HepG2 (cell line): ENCODE data around the gene CEBPA. TPM values are rescaled to one million over a fixed set of nuclear protein-coding genes. Genes with fewer than 3 reads are reported as not detected.

Experiments used
- ATF7 ChIP-seq, 2 experiments: fragments of 450-650 bp in 1 of 2; sonication (generic) in 1 of 2; formaldehyde crosslinking in 1 of 2; IDR thresholded peaks; 2 replicates each; pipeline versions ENCODE4 v1.4.0 to v1.6.1; 2016 to 2020; ENCODE audit warnings: antibody characterized with exemption in 1 of 2, mild to moderate bottlenecking in 1 of 2, missing genetic modification reagents in 1 of 2
- HOXA3 ChIP-seq: sonication (generic); formaldehyde crosslinking; IDR thresholded peaks from 2 replicates; pipeline ENCODE4 v1.5.0; 2020; ENCODE audit warnings: missing genetic modification reagents
- LCORL ChIP-seq, 2 experiments: fragments of 450-650 bp in 1 of 2; sonication (generic) in 1 of 2; formaldehyde crosslinking in 1 of 2; IDR thresholded peaks; 2 replicates each; pipeline versions ENCODE4 v1.5.0 to v1.6.1; 2017 to 2020; ENCODE audit warnings: antibody characterized with exemption in 1 of 2, missing genetic modification reagents in 1 of 2
- NFYC ChIP-seq: IDR thresholded peaks from 2 replicates; pipeline ENCODE4 v1.6.1; 2016; ENCODE audit warnings: missing genetic modification reagents, missing compliant biosample characterization
- NR2F6 ChIP-seq, 2 experiments: IDR thresholded peaks; 2 replicates each; pipeline ENCODE4 v1.6.1; 2016; ENCODE audit warnings: antibody characterized with exemption in 1 of 2, mild to moderate bottlenecking in 1 of 2
- STAG1 ChIP-seq: sonication (generic); formaldehyde crosslinking; IDR thresholded peaks from 2 replicates; pipeline ENCODE4 v1.4.0; 2020; ENCODE audit warnings: missing genetic modification reagents
- TAF1 ChIP-seq: sonication (generic); formaldehyde crosslinking; IDR thresholded peaks from 2 replicates; pipeline ENCODE4 v1.4.0; 2020; ENCODE audit warnings: missing genetic modification reagents
- TCF7 ChIP-seq: sonication (generic); IDR thresholded peaks from 2 replicates; pipeline ENCODE4 v1.6.1; 2016; ENCODE audit warnings: antibody characterized with exemption, low read depth
- ZNF17 ChIP-seq: sonication (generic); formaldehyde crosslinking; IDR thresholded peaks from 2 replicates; pipeline ENCODE4 v1.5.0; 2020; ENCODE audit warnings: mild to moderate bottlenecking, missing genetic modification reagents
- ZNF253 ChIP-seq: sonication (generic); formaldehyde crosslinking; IDR thresholded peaks from 2 replicates; pipeline ENCODE4 v1.8.0; 2022; ENCODE audit warnings: mild to moderate bottlenecking, missing genetic modification reagents, borderline replicate concordance
- ZNF749 ChIP-seq: sonication (generic); formaldehyde crosslinking; IDR thresholded peaks from 2 replicates; pipeline ENCODE4 v1.8.0; 2022; ENCODE audit warnings: mild to moderate bottlenecking, missing genetic modification reagents, moderate library complexity, borderline replicate concordance
- polyA plus RNA-seq, 8 experiments: library from polyadenylated mRNA; depleted of rRNA in 3 of 8; stranded (reverse) in 7 of 8; unstranded in 1 of 8; fragments of >200 nt; fragmentation: Illumina TruSeq in 4 of 8; extraction: Trizol in 4 of 8; gene quantifications; 2 replicates each; pipeline versions ENCODE4 v1.2.1 to v1.2.3, GENCODE V29; 2011 to 2016; ENCODE audit warnings: low read depth in 4 of 8, missing spikeins in 1 of 8, mixed read lengths in 1 of 8; ENCODE audit not compliant: insufficient read depth in 1 of 8
- total RNA-seq, 5 experiments: library from RNA; depleted of rRNA; stranded (reverse); fragments of >200 nt; fragmentation: Illumina TruSeq; extraction: Trizol; gene quantifications; 2 replicates each; pipeline ENCODE4 v1.2.3, GENCODE V29; 2016; ENCODE audit warnings: low read depth in 1 of 5
- TF ChIP-seq, protein P1 (sequence below): sonication (generic); formaldehyde crosslinking; IDR thresholded peaks from 2 replicates; pipeline ENCODE4 v1.5.1; 2020; ENCODE audit warnings: mild to moderate bottlenecking, missing genetic modification reagents, moderate library complexity
- TF ChIP-seq, protein P2 (sequence below): sonication (generic); formaldehyde crosslinking; IDR thresholded peaks from 2 replicates; pipeline ENCODE4 v1.4.0; 2020; ENCODE audit warnings: missing genetic modification reagents; ENCODE audit errors: not compliant biosample characterization
- TF ChIP-seq, protein P3 (sequence below): sonication (generic); formaldehyde crosslinking; IDR thresholded peaks from 2 replicates; pipeline ENCODE4 v1.9.0; 2021; ENCODE audit warnings: mild to moderate bottlenecking, missing genetic modification reagents

The CEBPA gene
- total and polyA plus RNA-seq, 2 of the 13 experiments (the other 11 are each of a cell fraction or from before 2014, with no cell fraction given): 24.8 to 103 TPM

DNA sequence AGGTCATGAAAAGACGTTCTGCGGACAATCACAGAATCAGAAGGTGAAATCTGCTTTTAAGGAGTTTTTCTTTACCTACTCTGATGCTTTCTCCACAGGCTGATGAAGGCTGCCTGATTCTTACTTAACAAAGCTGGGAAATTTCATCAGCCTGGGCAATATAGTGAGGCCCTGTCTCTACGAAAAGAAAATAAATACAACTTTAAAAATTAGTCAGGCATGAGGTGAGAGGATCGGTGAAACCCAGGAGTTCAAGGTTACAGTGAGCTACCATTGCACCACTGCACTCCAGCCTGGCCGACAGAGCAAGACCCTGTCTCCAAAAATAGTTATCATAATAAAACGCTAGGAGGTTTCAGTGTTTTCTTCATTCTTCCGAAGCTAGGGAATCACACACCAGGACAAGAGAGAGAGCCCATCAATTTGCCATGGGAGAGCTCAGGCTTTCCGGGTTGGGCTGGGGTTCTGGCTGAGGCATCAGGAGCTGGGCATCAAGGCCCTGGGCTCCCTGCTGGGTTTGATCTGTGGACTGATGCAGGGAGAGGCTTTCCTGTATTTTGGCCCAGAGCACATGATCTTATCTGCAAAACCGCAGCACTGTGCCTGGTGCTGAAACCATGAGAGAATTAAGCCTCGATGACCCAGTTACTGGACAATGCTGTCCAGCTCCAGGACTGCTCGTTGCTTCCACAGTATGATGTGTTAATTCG, 46.1 kb upstream of the CEBPA start (continued):
- TF ChIP-seq, protein P1, sequence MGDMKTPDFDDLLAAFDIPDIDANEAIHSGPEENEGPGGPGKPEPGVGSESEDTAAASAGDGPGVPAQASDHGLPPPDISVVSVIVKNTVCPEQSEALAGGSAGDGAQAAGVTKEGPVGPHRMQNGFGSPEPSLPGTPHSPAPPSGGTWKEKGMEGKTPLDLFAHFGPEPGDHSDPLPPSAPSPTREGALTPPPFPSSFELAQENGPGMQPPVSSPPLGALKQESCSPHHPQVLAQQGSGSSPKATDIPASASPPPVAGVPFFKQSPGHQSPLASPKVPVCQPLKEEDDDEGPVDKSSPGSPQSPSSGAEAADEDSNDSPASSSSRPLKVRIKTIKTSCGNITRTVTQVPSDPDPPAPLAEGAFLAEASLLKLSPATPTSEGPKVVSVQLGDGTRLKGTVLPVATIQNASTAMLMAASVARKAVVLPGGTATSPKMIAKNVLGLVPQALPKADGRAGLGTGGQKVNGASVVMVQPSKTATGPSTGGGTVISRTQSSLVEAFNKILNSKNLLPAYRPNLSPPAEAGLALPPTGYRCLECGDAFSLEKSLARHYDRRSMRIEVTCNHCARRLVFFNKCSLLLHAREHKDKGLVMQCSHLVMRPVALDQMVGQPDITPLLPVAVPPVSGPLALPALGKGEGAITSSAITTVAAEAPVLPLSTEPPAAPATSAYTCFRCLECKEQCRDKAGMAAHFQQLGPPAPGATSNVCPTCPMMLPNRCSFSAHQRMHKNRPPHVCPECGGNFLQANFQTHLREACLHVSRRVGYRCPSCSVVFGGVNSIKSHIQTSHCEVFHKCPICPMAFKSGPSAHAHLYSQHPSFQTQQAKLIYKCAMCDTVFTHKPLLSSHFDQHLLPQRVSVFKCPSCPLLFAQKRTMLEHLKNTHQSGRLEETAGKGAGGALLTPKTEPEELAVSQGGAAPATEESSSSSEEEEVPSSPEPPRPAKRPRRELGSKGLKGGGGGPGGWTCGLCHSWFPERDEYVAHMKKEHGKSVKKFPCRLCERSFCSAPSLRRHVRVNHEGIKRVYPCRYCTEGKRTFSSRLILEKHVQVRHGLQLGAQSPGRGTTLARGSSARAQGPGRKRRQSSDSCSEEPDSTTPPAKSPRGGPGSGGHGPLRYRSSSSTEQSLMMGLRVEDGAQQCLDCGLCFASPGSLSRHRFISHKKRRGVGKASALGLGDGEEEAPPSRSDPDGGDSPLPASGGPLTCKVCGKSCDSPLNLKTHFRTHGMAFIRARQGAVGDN (CRISPR knock-in tag): peak; percentile 38
- TF ChIP-seq, protein P2, sequence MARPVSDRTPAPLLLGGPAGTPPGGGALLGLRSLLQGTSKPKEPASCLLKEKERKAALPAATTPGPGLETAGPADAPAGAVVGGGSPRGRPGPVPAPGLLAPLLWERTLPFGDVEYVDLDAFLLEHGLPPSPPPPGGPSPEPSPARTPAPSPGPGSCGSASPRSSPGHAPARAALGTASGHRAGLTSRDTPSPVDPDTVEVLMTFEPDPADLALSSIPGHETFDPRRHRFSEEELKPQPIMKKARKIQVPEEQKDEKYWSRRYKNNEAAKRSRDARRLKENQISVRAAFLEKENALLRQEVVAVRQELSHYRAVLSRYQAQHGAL: no peak
- TF ChIP-seq, protein P3, sequence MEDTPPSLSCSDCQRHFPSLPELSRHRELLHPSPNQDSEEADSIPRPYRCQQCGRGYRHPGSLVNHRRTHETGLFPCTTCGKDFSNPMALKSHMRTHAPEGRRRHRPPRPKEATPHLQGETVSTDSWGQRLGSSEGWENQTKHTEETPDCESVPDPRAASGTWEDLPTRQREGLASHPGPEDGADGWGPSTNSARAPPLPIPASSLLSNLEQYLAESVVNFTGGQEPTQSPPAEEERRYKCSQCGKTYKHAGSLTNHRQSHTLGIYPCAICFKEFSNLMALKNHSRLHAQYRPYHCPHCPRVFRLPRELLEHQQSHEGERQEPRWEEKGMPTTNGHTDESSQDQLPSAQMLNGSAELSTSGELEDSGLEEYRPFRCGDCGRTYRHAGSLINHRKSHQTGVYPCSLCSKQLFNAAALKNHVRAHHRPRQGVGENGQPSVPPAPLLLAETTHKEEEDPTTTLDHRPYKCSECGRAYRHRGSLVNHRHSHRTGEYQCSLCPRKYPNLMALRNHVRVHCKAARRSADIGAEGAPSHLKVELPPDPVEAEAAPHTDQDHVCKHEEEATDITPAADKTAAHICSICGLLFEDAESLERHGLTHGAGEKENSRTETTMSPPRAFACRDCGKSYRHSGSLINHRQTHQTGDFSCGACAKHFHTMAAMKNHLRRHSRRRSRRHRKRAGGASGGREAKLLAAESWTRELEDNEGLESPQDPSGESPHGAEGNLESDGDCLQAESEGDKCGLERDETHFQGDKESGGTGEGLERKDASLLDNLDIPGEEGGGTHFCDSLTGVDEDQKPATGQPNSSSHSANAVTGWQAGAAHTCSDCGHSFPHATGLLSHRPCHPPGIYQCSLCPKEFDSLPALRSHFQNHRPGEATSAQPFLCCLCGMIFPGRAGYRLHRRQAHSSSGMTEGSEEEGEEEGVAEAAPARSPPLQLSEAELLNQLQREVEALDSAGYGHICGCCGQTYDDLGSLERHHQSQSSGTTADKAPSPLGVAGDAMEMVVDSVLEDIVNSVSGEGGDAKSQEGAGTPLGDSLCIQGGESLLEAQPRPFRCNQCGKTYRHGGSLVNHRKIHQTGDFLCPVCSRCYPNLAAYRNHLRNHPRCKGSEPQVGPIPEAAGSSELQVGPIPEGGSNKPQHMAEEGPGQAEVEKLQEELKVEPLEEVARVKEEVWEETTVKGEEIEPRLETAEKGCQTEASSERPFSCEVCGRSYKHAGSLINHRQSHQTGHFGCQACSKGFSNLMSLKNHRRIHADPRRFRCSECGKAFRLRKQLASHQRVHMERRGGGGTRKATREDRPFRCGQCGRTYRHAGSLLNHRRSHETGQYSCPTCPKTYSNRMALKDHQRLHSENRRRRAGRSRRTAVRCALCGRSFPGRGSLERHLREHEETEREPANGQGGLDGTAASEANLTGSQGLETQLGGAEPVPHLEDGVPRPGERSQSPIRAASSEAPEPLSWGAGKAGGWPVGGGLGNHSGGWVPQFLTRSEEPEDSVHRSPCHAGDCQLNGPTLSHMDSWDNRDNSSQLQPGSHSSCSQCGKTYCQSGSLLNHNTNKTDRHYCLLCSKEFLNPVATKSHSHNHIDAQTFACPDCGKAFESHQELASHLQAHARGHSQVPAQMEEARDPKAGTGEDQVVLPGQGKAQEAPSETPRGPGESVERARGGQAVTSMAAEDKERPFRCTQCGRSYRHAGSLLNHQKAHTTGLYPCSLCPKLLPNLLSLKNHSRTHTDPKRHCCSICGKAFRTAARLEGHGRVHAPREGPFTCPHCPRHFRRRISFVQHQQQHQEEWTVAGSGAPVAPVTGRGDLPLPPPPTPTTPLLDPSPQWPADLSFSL (CRISPR knock-in tag): no peak
- TF ChIP-seq ZNF749 (CRISPR knock-in tag) (no peak), ZNF17 (CRISPR knock-in tag) (no peak), TCF7 (no peak), STAG1 (no peak), ATF7 (IDR thresholded peaks at IDR 0.05) (no peak), ATF7 (CRISPR knock-in tag; IDR thresholded peaks at IDR 0.05) (no peak), NR2F6 (IDR thresholded peaks at IDR 0.05) (peak; percentile 6; the same call in 1 of the 2 replicates), NR2F6 (CRISPR knock-in tag; IDR thresholded peaks at IDR 0.05) (no peak), ZNF253 (no peak), LCORL (IDR thresholded peaks at IDR 0.05) (no peak), LCORL (CRISPR knock-in tag; IDR thresholded peaks at IDR 0.05) (peak; percentile 65), NFYC (CRISPR knock-in tag) (no peak), TAF1 (CRISPR knock-in tag) (no peak), HOXA3 (no peak)
